Measurements from ENCODE around the gene TMEM266.
"Not testable (repeated sequence)": the region's sequence is repeated elsewhere in the genome, so short reads cannot be mapped to it uniquely, and the experiment has no call there.

Gene TMEM266, protein sequence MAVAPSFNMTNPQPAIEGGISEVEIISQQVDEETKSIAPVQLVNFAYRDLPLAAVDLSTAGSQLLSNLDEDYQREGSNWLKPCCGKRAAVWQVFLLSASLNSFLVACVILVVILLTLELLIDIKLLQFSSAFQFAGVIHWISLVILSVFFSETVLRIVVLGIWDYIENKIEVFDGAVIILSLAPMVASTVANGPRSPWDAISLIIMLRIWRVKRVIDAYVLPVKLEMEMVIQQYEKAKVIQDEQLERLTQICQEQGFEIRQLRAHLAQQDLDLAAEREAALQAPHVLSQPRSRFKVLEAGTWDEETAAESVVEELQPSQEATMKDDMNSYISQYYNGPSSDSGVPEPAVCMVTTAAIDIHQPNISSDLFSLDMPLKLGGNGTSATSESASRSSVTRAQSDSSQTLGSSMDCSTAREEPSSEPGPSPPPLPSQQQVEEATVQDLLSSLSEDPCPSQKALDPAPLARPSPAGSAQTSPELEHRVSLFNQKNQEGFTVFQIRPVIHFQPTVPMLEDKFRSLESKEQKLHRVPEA

GRCh38 chr15:76059320-76060117 lies at the start of gene TMEM266:
TMEM266 (plus strand) TSS chr15:76059985; CDS start chr15:76134264, 74,279 bp downstream.
- DNase-seq (ENCODE audit: low read depth, low spot score): no peak

DNA sequence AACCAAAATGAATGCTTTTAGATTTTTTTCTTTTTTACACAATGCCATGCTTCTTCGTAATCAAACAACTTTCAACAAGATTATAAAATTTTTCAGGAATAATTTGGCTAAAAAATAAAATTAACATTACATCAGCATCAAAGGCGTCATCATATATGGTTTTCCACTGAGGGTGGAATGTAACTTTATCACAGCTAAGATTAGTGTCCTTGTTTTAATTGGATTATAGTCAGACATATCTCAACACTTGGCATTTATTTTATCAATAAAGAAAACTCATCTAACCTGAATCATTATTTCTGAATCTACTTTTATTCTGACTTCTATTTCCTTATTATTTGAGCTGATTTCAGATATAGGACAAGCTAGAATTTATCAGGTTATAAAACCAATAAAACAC lies 49.2 kb upstream of the TMEM266 start:
- DNase-seq (ENCODE audit: low read depth, low spot score): no peak

- DNase-seq (ENCODE audit: low read depth, low spot score): no peak
Measured at GRCh38 chr15:76011627-76012551, 47.9 kb upstream of the TMEM266 start, which contains the start of gene NRG4. NRG4 (minus strand) TSS chr15:76012424; CDS start chr15:76011230, 1,194 bp downstream.

DNA sequence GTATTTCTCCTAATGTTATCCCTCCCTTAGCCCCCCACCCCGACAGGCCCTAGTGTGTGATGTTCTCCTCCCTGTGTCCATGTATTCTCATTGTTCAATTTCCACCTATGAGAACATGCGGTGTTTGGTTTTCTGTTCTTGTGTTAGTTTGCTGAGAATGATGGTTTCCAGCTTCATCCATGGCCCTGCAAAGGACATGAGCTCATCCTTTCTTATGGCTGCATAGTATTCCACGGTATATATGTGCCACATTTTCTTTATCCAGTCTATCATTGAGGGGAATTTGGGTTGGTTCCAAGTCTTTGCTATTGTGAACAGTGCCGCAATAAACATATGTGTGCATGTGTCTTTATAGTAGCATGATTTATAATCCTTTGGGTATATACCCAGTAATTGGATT lies 46.3 kb upstream of the TMEM266 start:
- not testable (repeated sequence) for DNase-seq (ENCODE audit: low read depth, low spot score)

DNA sequence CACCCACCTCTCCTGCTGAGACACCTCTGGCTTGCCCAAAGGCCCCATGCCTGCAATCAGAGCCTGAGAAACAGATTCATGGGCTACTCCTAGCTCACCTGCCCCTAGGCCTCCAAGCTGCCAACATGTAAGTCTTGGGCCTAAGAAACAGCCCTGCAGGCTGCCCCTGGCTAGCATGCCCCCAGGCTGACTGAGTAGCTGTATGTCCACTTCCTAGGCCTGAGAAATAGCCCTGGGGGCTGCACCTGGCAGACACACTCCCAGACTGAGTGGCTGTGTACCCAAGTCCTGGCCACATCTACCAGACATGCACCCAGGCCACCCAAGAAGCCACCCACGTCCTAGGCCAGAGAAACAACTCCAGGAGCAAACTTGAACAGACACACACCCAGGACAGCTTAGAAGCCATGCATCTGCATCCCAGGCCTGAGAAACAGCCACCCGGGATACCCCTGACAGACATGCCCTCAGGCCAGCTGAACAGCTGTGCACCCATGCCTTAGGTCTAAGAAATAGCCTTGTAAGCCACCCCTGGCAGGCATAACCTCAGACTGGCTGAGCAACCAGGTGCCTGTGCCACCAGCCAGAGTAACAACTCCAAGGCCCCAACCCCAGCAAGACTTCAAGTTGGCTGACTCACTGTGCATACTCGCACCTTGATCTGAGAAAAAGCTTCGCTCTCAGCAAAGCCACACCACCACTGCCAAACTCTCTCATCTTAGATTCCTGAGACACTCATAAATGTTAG lies 35.6 kb upstream of the TMEM266 start:
- no peak for DNase-seq (ENCODE audit: low read depth, low spot score)

DNA sequence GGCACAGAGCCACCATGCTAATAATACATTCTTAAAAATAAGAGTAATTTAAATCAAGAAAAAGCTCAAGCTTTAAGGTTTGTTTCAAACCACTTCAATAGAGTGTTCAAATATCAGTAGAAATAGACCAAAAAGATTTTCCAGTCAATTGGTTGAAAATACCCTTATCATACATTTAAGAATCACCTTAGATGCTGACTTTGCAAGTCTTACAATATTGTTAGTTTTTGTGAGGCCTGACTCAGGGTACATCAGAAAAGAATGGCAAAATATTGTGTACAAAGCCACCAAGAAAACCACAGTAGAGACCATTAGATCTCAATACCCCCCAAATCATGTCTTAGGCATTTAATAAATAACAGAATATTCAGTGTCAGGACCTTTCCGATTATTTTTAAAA lies 27.7 kb upstream of the TMEM266 start:
- no peak for DNase-seq (ENCODE audit: low read depth, low spot score)

- no peak for DNase-seq (ENCODE audit: low read depth, low spot score)
Measured at GRCh38 chr15:76033438-76033837, 26.3 kb upstream of the TMEM266 start.

- DNase-seq (ENCODE audit: low read depth, low spot score): no peak
Measured at GRCh38 chr15:76034111-76034510, 25.7 kb upstream of the TMEM266 start.

- DNase-seq (ENCODE audit: low read depth, low spot score): no peak
Measured at GRCh38 chr15:76035593-76035992, 24.2 kb upstream of the TMEM266 start.

DNA sequence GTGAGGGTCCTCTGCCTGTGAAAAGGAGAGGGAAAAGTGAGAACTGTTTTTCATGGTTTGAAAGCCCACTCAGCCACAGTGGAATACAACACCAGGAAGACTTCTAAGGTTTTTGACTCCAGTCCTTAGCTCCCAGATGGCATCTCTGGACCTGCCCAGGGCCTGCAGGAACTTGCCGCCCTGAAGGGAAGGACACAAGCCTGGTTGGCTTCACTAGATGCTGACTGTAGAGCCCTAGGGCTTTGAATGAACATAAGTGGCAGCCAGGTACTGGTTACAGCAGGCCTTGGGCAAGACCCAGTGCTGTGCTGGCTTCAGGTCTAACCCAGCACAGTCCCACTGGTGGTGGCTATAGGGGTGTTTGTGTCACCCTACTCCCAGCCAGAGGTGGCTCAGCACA lies 21.3 kb upstream of the TMEM266 start:
- no peak for DNase-seq (ENCODE audit: low read depth, low spot score)

- not testable (repeated sequence) for DNase-seq (ENCODE audit: low read depth, low spot score)
Measured at GRCh38 chr15:76054201-76054600, 5.6 kb upstream of the TMEM266 start.

GRCh38 chr15:76056931-76057330 lies 2.9 kb upstream of the TMEM266 start:
- DNase-seq (ENCODE audit: low read depth, low spot score): no peak

- no peak for DNase-seq (ENCODE audit: low read depth, low spot score)
Measured at GRCh38 chr15:76057332-76058000, 2.3 kb upstream of the TMEM266 start.

DNA sequence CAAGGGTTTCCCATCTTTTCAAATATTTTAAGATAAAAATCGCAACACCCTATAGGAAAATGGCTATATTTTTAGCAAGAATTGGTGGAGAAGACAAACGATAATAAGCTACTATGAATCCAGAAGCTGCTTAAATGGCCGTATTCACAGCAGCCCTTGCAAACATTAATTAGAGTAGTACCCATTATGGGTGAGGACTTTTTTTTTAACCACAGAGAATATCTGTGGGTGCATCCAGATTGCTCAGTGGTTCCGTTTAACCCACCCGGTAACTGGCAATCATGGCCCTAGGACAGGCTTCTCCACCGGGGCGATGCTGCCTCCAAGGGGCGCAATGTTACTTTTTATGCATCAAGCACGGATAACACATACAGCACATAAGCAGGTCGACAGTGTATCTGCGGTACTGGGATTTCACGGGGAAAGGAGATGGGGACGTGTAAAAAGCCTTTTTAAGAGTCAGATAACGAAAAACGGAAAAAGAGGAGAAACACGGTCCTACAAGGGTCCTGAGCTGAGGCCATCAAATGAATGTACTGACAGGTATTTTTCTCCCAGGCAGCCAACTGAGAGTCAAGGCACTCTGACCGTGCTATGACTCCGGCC lies 968 bp upstream of the TMEM266 start:
- no peak for DNase-seq (ENCODE audit: low read depth, low spot score)

- DNase-seq (ENCODE audit: low read depth, low spot score): no peak
Measured at GRCh38 chr15:76060118-76060989, 569 bp downstream of the TMEM266 start.

GRCh38 chr15:76061700-76062099 lies 1.9 kb downstream of the TMEM266 start:
- no peak for DNase-seq (ENCODE audit: low read depth, low spot score)

- DNase-seq (ENCODE audit: low read depth, low spot score): no peak
Measured at GRCh38 chr15:76062286-76062685, 2.5 kb downstream of the TMEM266 start.

DNA sequence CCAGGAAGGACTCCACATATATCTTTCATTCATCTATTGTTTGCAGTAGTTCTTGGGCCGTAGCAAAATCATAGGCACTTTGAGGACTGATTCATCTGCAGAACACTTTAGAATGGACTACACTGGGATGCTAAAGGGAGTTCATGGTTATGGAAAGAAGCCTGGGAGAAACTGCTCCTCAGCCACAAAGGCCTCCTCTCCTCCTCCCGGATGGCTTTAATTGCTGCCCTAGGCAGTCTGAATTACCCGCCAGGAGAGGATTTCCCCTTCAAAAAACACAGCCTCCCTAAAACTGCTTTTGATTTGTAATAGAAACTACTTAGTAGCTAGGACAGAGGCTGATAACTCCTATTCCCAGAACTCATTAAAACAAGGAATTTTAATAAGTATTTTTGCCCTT lies 4.6 kb downstream of the TMEM266 start:
- DNase-seq (ENCODE audit: low read depth, low spot score): no peak

DNA sequence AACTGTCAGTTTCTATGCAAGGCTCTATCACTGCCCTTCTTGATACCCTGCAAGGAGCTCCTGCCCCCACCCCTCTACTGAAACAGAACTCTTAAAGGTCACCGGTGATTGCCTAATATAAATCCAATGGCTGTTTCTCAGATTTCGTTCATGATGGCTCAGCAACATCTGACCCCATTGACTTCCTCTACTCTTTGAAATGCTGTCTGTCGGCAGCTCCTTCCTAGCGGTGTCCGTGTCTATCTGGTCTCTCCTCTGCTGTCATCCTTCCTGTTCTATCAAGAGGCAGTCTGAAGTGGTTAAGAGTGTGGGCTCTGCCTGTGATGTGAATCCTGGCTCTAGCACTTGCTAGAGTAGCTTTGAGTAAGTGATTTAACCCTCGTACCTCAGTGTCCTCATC lies 5.5 kb downstream of the TMEM266 start:
- no peak for DNase-seq (ENCODE audit: low read depth, low spot score)
